ENCODE data around the gene ATG13. TPM values are rescaled to one million over a fixed set of nuclear protein-coding genes. Genes with fewer than 3 reads are reported as not detected.
"Not testable (repeated sequence)": the region's sequence is repeated elsewhere in the genome, so short reads cannot be mapped to it uniquely, and the experiment has no call there.

ATG13 gene
- polyA plus RNA-seq, 1 donor from 2014 or later: 21.1 TPM

DNA sequence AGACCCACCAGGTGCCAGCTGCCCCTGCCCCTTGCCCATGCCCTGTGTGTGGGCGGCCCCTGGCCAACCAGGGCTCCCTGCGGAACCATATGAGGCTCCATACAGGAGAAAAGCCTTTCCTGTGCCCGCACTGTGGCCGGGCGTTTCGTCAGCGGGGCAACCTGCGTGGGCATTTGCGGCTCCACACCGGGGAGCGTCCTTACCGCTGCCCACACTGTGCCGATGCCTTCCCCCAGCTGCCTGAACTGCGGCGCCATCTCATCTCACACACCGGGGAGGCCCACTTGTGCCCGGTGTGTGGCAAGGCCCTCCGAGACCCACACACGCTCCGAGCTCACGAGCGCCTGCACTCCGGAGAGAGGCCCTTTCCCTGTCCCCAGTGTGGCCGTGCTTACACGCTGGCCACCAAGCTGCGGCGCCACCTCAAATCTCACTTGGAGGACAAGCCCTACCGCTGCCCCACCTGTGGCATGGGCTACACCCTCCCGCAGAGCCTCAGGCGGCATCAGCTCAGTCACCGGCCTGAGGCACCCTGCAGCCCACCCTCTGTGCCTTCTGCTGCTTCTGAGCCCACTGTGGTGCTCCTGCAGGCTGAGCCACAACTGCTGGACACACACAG is 87.8 kb downstream of the ATG13 start:
- Histone ChIP-seq H3K9me2 (ENCODE audit: insufficient read depth, low read length) (no peaks in the 10 kb centered on the region), H3K36me3 (ENCODE audit: insufficient read depth, low read length) (no peaks in the 10 kb centered on the region), H3F3A (ENCODE audit: insufficient read depth, low read length, poor library complexity, severe bottlenecking) (no peaks in the 10 kb centered on the region), H3K79me2 (replicated peaks; ENCODE audit: insufficient read depth, low read length) (peaks cover 16% of the 10 kb centered on the region), H3K4me3 (ENCODE audit: low read length) (no peak overlapping the region), H3K9ac (ENCODE audit: low read length) (no peak overlapping the region), H3K27me3 (ENCODE audit: insufficient read depth, low read depth, low read length) (no peaks in the 10 kb centered on the region), H3K4me2 (ENCODE audit: low read length) (no peak overlapping the region), H3K9me3 (ENCODE audit: low read length) (no peaks in the 10 kb centered on the region), H2AFZ (ENCODE audit: low read depth, low read length) (no peak overlapping the region), H4K20me1 (ENCODE audit: insufficient read depth) (no peaks in the 10 kb centered on the region), H3K27ac (ENCODE audit: low read length) (no peak overlapping the region)
- no peak for TF ChIP-seq RAD21 (conservative IDR thresholded peaks at IDR 0.05)
- no peak for TF ChIP-seq TAF1 (IDR thresholded peaks at IDR 0.05; ENCODE audit: low read depth)
- TF ChIP-seq, protein P1, sequence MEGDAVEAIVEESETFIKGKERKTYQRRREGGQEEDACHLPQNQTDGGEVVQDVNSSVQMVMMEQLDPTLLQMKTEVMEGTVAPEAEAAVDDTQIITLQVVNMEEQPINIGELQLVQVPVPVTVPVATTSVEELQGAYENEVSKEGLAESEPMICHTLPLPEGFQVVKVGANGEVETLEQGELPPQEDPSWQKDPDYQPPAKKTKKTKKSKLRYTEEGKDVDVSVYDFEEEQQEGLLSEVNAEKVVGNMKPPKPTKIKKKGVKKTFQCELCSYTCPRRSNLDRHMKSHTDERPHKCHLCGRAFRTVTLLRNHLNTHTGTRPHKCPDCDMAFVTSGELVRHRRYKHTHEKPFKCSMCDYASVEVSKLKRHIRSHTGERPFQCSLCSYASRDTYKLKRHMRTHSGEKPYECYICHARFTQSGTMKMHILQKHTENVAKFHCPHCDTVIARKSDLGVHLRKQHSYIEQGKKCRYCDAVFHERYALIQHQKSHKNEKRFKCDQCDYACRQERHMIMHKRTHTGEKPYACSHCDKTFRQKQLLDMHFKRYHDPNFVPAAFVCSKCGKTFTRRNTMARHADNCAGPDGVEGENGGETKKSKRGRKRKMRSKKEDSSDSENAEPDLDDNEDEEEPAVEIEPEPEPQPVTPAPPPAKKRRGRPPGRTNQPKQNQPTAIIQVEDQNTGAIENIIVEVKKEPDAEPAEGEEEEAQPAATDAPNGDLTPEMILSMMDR (IDR thresholded peaks at IDR 0.05; ENCODE audit: poor library complexity, severe bottlenecking): no peak
- no peak for TF ChIP-seq EZH2 (IDR thresholded peaks at IDR 0.05; ENCODE audit: borderline replicate concordance, insufficient read depth, low read length, poor library complexity, severe bottlenecking)
- TF ChIP-seq POLR2AphosphoS5 (IDR thresholded peaks at IDR 0.05): no peak
- TF ChIP-seq, protein P2, sequence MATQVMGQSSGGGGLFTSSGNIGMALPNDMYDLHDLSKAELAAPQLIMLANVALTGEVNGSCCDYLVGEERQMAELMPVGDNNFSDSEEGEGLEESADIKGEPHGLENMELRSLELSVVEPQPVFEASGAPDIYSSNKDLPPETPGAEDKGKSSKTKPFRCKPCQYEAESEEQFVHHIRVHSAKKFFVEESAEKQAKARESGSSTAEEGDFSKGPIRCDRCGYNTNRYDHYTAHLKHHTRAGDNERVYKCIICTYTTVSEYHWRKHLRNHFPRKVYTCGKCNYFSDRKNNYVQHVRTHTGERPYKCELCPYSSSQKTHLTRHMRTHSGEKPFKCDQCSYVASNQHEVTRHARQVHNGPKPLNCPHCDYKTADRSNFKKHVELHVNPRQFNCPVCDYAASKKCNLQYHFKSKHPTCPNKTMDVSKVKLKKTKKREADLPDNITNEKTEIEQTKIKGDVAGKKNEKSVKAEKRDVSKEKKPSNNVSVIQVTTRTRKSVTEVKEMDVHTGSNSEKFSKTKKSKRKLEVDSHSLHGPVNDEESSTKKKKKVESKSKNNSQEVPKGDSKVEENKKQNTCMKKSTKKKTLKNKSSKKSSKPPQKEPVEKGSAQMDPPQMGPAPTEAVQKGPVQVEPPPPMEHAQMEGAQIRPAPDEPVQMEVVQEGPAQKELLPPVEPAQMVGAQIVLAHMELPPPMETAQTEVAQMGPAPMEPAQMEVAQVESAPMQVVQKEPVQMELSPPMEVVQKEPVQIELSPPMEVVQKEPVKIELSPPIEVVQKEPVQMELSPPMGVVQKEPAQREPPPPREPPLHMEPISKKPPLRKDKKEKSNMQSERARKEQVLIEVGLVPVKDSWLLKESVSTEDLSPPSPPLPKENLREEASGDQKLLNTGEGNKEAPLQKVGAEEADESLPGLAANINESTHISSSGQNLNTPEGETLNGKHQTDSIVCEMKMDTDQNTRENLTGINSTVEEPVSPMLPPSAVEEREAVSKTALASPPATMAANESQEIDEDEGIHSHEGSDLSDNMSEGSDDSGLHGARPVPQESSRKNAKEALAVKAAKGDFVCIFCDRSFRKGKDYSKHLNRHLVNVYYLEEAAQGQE (IDR thresholded peaks at IDR 0.05; ENCODE audit: borderline replicate concordance): no peak
- TF ChIP-seq EP300 (conservative IDR thresholded peaks at IDR 0.05; ENCODE audit: poor library complexity, severe bottlenecking): no peak
- TF ChIP-seq MXI1 (conservative IDR thresholded peaks at IDR 0.05; ENCODE audit: poor library complexity, severe bottlenecking): no peak
- TF ChIP-seq SMC3 (conservative IDR thresholded peaks at IDR 0.05; ENCODE audit: poor library complexity): no peak

DNA sequence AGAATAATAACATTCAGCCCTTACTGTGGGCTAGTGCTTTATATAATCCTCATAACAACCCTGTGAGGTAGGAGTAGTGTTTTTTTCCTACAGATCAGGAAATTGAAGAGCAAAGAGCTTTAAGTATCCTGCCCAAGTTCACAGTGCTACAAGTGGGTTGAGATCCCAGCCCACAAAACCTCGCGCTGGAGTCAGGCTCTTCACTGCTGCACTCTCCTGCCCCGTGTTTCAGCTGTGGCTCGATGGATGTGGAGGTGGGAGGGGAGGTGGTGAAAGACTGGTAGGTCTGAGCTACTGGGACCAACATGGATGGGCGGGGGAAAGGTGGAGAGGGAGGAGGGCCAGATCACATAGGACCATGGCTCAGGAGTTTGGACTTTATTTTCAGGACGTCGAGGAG is 89.5 kb downstream of the ATG13 start:
- TF ChIP-seq, protein P2 (IDR thresholded peaks at IDR 0.05; ENCODE audit: borderline replicate concordance): no peak
- no peak for TF ChIP-seq SMC3 (conservative IDR thresholded peaks at IDR 0.05; ENCODE audit: poor library complexity)
- TF ChIP-seq TAF1 (IDR thresholded peaks at IDR 0.05; ENCODE audit: low read depth): no peak
- TF ChIP-seq EP300 (conservative IDR thresholded peaks at IDR 0.05; ENCODE audit: poor library complexity, severe bottlenecking): no peak
- no peak for TF ChIP-seq MXI1 (conservative IDR thresholded peaks at IDR 0.05; ENCODE audit: poor library complexity, severe bottlenecking)
- Histone ChIP-seq H3K27me3 (ENCODE audit: insufficient read depth, low read depth, low read length) (no peaks in the 10 kb centered on the region), H3K9me3 (ENCODE audit: low read length) (no peaks in the 10 kb centered on the region), H3K27ac (ENCODE audit: low read length) (no peak overlapping the region), H3K79me2 (replicated peaks; ENCODE audit: insufficient read depth, low read length) (peaks cover 7% of the 10 kb centered on the region), H3F3A (ENCODE audit: insufficient read depth, low read length, poor library complexity, severe bottlenecking) (no peaks in the 10 kb centered on the region), H4K20me1 (ENCODE audit: insufficient read depth) (no peaks in the 10 kb centered on the region), H3K9ac (ENCODE audit: low read length) (no peak overlapping the region), H2AFZ (ENCODE audit: low read depth, low read length) (no peak overlapping the region), H3K36me3 (ENCODE audit: insufficient read depth, low read length) (no peaks in the 10 kb centered on the region), H3K4me3 (ENCODE audit: low read length) (no peak overlapping the region), H3K4me2 (ENCODE audit: low read length) (no peak overlapping the region), H3K9me2 (ENCODE audit: insufficient read depth, low read length) (no peaks in the 10 kb centered on the region)

DNA sequence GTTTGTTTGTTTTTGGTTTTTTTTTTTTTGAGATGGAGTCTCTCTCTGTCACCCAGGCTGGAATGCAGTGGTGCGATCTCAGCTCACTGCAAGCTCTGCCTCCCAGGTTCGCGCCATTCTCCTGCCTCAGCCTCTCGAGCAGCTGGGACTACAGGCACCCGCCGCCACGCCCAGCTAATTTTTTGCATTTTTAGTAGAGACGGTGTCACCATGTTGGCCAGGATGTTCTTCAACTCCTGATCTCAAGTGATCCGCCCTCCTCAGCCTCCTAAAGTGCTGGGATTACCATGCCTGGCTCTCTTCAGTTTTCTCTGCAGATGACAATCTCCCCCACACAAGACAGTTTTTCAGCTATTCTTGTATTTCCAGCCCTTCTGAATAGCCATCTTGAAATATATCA is 92.0 kb downstream of the ATG13 start:
- not testable (repeated sequence) for H3K4me2 ChIP-seq (ENCODE audit: low read length)

More for the DNA sequence above, 92.0 kb downstream of the ATG13 start:
- not testable (repeated sequence) for H3K9me3 ChIP-seq (ENCODE audit: low read length); H3K36me3 ChIP-seq (ENCODE audit: insufficient read depth, low read length); H3K79me2 ChIP-seq (replicated peaks; ENCODE audit: insufficient read depth, low read length); H3F3A ChIP-seq (ENCODE audit: insufficient read depth, low read length, poor library complexity, severe bottlenecking); H3K27me3 ChIP-seq (ENCODE audit: insufficient read depth, low read depth, low read length); H3K9me2 ChIP-seq (ENCODE audit: insufficient read depth, low read length); H3K4me3 ChIP-seq (ENCODE audit: low read length); H3K27ac ChIP-seq (ENCODE audit: low read length); H2AFZ ChIP-seq (ENCODE audit: low read depth, low read length); H4K20me1 ChIP-seq (ENCODE audit: insufficient read depth); H3K9ac ChIP-seq (ENCODE audit: low read length)
